Globus pallidus (tissue), 1 donor: ENCODE data around the gene LTO1.

ENCODE experiments used
- DNase-seq: peaks from one replicate; pipeline ENCODE4 v3.0.0-alpha.2; 2015; ENCODE audit warnings: low spot score

Gene LTO1

DNA sequence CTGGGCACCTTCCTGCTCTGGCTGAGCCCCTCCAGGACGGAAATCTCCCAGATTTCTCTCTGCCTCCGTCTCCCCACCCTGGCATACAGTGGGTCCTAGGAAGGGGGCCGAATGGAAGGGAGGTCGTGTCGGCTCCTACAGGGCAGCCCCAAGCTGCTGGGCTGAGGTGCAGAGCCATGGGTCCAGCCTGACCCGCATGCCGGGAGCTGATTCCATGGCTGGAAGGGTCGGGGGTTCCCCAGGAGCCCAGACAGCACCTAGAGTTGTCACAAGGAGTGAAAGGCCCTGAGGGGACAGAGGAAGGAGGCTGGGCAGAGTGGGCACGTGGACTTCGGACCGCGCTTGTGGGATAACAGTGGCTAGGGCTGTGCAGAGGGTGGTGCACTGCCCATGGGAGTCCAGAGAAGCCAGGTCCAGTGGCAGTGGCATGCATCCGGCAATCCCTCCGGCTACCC, 17.7 kb downstream of the LTO1 start:
- DNase-seq, result no peak

- DNase-seq, result no peak
Observed at GRCh38 chr11:69656536-69657455, 18.4 kb downstream of the LTO1 start.

GRCh38 chr11:69655479-69656428, 19.4 kb downstream of the LTO1 start:
- DNase-seq, result no peak

- no peak for DNase-seq
Observed at GRCh38 chr11:69654660-69655478, 20.3 kb downstream of the LTO1 start.

DNA sequence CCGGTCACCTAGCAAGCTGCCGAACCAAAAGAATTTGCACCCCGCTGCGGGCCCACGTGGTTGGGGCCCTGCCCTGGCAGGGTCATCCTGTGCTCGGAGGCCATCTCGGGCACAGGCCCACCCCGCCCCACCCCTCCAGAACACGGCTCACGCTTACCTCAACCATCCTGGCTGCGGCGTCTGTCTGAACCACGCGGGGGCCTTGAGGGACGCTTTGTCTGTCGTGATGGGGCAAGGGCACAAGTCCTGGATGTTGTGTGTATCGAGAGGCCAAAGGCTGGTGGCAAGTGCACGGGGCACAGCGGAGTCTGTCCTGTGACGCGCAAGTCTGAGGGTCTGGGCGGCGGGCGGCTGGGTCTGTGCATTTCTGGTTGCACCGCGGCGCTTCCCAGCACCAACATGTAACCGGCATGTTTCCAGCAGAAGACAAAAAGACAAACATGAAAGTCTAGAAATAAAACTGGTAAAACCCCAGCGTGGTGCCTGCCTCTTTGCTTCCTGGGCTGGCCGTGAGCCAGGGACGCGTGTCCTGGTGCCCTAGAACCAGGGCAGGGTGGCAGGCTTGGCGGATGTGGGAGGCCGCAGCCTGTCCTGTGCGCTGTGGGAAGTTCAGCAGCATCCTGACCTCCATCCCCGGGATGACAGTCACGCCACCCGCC, 21.0 kb downstream of the LTO1 start:
- DNase-seq, result no peak

DNA sequence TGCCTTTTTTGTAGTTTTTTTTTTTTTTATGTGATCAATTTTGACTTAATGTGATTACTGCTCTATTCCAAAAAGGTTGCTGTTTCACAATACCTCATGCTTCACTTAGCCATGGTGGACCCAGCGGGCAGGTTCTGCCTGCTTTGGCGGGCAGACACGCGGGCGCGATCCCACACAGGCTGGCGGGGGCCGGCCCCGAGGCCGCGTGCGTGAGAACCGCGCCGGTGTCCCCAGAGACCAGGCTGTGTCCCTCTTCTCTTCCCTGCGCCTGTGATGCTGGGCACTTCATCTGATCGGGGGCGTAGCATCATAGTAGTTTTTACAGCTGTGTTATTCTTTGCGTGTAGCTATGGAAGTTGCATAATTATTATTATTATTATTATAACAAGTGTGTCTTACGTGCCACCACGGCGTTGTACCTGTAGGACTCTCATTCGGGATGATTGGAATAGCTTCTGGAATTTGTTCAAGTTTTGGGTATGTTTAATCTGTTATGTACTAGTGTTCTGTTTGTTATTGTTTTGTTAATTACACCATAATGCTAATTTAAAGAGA, 21.7 kb downstream of the LTO1 start:
- DNase-seq, result no peak

GRCh38 chr11:69652999-69653398, 22.2 kb downstream of the LTO1 start:
- DNase-seq, result no peak

DNA sequence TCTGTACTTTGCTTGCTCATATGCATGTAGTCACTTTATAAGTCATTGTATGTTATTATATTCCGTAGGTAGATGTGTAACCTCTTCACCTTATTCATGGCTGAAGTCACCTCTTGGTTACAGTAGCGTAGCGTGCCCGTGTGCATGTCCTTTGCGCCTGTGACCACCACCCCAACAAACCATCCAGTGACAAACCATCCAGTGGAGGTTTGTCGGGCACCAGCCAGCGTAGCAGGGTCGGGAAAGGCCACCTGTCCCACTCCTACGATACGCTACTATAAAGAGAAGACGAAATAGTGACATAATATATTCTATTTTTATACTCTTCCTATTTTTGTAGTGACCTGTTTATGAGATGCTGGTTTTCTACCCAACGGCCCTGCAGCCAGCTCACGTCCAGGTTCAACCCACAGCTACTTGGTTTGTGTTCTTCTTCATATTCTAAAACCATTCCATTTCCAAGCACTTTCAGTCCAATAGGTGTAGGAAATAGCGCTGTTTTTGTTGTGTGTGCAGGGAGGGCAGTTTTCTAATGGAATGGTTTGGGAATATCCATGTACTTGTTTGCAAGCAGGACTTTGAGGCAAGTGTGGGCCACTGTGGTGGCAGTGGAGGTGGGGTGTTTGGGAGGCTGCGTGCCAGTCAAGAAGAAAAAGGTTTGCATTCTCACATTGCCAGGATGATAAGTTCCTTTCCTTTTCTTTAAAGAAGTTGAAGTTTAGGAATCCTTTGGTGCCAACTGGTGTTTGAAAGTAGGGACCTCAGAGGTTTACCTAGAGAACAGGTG, 23.1 kb downstream of the LTO1 start:
- DNase-seq, result no peak

DNA sequence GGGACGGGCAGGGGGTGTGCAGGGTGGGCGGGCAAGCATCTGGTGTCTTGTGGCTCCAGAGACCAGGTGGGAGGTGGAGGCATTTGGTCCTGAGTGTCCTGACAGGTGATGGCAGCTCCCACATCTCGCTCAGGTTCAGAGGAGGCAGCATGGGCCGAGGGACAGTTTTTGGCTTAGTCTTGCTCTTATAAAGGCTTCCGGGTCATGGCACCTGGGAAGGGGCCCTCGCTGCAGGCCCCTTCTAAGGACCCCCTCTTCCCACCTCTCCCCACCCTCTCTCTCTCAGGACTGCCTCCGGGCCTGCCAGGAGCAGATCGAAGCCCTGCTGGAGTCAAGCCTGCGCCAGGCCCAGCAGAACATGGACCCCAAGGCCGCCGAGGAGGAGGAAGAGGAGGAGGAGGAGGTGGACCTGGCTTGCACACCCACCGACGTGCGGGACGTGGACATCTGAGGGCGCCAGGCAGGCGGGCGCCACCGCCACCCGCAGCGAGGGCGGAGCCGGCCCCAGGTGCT, 24.3 kb downstream of the LTO1 start:
- no peak for DNase-seq

GRCh38 chr11:69650081-69650831, 24.9 kb downstream of the LTO1 start:
- no peak for DNase-seq

GRCh38 chr11:69649576-69649900, 25.6 kb downstream of the LTO1 start:
- DNase-seq, result no peak

DNA sequence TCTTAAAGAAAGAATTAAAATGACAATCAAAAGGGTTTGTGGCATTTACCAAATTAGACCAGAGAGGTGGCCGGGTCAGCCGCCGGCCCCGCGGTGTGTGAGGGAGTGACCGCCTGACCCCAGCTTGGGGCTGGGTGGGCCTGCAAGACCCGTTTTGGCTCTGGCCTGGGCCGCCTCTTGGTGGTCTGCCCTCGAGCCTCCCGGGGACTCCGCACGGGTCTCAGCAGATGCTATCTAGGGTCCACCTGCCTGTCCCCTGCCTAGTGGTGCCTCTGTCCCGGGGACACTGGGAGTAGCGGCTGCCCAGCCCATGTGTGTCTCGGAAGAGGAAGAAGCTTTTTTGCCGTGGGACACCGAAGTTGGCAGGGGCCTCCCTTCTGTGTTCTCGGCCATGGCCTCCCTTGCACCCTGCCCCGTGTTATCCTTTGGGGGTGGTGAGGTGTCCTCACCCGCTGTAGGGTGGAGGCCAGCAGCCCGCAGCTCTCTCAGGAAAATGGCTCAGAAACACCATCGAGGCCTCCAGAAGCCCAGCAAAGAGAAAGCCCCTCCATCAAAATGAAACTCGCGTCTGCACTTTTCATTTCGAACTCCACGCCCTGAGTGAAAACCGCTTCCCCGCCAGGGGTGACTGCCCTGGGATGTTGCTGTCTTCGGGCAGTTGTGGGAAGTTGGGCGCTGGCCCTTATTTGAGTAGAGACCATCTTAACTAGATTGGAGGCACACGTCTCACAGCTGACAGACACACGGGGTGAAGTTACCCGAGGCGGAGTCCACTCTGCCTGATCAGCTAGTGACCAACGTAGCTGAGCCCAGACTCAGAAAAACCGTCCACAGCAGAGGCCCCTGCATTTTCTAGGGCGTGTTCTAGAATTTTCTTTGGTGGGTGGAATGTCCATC, 26.2 kb downstream of the LTO1 start:
- DNase-seq, result no peak

- no peak for DNase-seq
Observed at GRCh38 chr11:69647761-69648497, 27.2 kb downstream of the LTO1 start.

- DNase-seq, result no peak
Observed at GRCh38 chr11:69647390-69647748, 27.8 kb downstream of the LTO1 start.

DNA sequence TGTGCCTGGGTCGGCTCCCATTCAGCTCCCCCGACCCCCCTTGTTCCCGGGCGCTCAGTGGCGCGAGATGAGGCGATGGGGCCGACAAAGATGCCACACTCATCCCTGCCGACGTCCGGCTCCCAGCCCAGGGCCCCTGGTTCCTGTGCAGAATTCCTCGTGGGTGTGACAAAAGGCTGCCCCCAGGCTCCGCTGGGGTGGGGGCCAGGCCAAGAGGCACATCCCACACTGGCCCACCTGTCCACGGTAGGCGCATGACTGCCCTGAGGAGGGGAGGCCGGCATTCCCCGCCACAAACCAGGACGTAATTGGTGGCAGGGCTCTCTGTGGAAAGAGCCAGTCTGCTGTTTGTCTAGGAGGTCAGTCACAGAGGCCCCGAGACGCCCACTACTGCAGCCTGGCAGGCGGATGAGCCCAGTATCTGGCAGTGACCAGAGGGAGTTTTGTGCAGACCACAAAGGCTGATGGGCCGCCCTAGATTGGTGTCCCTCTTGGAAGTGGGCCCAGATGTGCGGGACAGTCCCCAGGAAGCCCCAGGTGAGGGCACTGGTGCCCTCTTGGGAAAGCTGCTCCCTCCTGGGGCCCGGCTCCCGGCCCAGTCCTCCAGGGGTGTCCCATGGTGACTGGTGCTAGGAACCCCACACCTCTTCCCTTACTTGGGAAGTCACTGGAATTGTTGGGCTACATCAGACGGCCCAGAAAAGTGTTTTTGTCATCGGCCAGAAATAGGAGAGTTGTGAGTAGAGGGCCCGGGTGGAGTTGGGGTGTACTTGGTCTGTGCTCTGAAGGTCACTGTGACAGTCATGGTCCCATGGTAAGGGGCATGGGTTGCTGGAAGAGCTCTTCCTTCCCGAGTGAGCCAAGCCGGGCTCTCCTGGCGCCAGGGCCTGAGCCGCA, 28.4 kb downstream of the LTO1 start:
- DNase-seq, result no peak

DNA sequence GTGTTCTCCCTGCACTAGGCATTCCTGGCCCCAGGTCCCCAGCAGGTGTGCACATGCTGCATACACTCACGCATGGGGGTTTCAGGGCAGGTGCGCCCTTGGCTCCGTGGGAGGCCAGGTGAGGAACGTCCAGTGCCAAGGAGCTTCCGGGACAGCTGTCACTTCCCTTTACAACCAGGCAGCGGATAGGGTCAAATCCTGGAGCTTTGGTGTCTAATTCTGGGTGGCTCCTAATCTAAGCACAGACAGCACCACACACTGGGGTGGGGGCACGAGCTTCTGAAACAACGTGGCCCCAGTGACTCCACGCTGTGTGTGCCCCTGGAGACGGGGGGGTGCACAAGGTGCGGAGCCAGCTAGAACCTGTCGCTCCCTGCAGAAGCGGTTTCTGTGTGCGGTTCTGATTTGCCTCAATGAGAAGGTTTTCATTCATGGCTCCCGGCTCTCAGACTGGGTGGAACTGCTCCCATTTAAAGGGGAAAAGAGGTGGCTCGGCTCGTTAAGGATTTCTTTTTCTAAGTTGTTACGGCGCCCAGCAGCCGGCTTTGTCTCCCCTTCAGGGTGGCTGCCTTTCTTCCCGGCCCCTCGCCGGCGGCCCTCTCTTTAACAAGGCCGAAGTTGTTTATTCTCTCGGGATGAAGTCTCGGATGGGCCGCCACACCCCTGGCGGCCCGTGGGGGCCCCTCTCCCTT, 29.2 kb downstream of the LTO1 start:
- DNase-seq, result no peak
